Vagina (tissue), 2 donors: ENCODE results near the gene NDUFA1.
"Not testable (repeated sequence)": the region's sequence is repeated elsewhere in the genome, so short reads cannot be mapped to it uniquely, and the experiment has no call there.

Source experiments
- CTCF ChIP-seq, 3 experiments: fragments of 450-650 bp in 2 of 3; fragments of 200-600 bp in 1 of 3; sonication (generic) in 1 of 3; IDR thresholded peaks; one replicate each; pipeline ENCODE4 v1.5.1; 2017 to 2019; ENCODE audit warnings: antibody characterized with exemption in 3 of 3, mild to moderate bottlenecking in 2 of 3, moderate library complexity in 2 of 3
- POLR2A ChIP-seq, 2 donors: fragments of 450-650 bp; IDR thresholded peaks; one replicate each; pipeline ENCODE4 v1.6.1; 2017; ENCODE audit warnings: antibody characterized with exemption in 2 of 2, mild to moderate bottlenecking in 2 of 2, moderate library complexity in 2 of 2

- TF ChIP-seq POLR2A, CTCF (IDR thresholded peaks at IDR 0.05): not testable (repeated sequence)
Observed at GRCh38 chrX:119891961-119892692, 20.5 kb downstream of the NDUFA1 start.
